ENCODE data around the gene ARHGEF7.

The ARHGEF7 gene

DNA sequence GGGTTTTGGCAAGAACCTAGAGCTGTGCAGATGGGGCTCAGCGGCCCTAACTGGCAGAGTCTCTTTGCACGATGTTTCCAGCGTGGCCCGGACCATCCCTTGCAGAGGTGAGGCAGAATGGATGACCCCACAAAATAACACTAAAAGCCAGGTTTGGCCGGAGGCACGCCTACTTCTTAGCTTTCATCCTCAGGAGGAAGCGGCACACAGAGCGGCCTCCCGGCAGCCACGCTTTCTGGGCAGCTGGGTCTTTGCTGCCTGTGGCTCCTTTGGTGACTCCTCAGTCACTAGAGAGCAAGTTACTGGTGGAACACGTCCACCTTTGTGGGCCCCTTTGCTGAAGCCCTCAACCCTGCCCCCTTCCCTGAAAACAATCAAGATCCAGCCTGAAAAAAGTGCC, 230.6 kb downstream of the ARHGEF7 start:
- TF ChIP-seq, protein P1, sequence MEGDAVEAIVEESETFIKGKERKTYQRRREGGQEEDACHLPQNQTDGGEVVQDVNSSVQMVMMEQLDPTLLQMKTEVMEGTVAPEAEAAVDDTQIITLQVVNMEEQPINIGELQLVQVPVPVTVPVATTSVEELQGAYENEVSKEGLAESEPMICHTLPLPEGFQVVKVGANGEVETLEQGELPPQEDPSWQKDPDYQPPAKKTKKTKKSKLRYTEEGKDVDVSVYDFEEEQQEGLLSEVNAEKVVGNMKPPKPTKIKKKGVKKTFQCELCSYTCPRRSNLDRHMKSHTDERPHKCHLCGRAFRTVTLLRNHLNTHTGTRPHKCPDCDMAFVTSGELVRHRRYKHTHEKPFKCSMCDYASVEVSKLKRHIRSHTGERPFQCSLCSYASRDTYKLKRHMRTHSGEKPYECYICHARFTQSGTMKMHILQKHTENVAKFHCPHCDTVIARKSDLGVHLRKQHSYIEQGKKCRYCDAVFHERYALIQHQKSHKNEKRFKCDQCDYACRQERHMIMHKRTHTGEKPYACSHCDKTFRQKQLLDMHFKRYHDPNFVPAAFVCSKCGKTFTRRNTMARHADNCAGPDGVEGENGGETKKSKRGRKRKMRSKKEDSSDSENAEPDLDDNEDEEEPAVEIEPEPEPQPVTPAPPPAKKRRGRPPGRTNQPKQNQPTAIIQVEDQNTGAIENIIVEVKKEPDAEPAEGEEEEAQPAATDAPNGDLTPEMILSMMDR (IDR thresholded peaks at IDR 0.05; ENCODE audit: low read length): no peak
- no peak for TF ChIP-seq EZH2 (IDR thresholded peaks at IDR 0.05; ENCODE audit: borderline replicate concordance, low read length)
- no peaks in the 10 kb centered on the region; the same call in 1 of the 2 replicates for H3K27me3 ChIP-seq (ENCODE audit: insufficient read depth, low read length)
- H3K36me3 ChIP-seq (ENCODE audit: insufficient read depth, low read length): no peaks in the 10 kb centered on the region; the same call in 1 of the 2 replicates
- no peaks in the 10 kb centered on the region for H3F3A ChIP-seq (ENCODE audit: insufficient read depth, low read length)
- H3K79me2 ChIP-seq (ENCODE audit: insufficient read depth, low read length): no peaks in the 10 kb centered on the region
- H2AFZ ChIP-seq (ENCODE audit: low read length): no peak overlapping the region
- H3K27ac ChIP-seq (ENCODE audit: low read depth, low read length, poor library complexity, severe bottlenecking): no peak overlapping the region
- no peak overlapping the region for H3K4me2 ChIP-seq (ENCODE audit: low read length)
- H3K4me3 ChIP-seq (ENCODE audit: low read depth, low read length, poor library complexity, severe bottlenecking): no peak overlapping the region
- no peak overlapping the region for H3K9ac ChIP-seq (ENCODE audit: low read length)
- no peaks in the 10 kb centered on the region for H4K20me1 ChIP-seq (ENCODE audit: insufficient read depth, low read length)
- no peaks in the 10 kb centered on the region; the same call in 1 of the 2 replicates for H3K9me3 ChIP-seq (ENCODE audit: low read length)
- no peaks in the 10 kb centered on the region for H3K4me1 ChIP-seq (ENCODE audit: insufficient read depth, low read length, severe bottlenecking)
- H3K9me2 ChIP-seq (ENCODE audit: low read depth, low read length): no peaks in the 10 kb centered on the region

DNA sequence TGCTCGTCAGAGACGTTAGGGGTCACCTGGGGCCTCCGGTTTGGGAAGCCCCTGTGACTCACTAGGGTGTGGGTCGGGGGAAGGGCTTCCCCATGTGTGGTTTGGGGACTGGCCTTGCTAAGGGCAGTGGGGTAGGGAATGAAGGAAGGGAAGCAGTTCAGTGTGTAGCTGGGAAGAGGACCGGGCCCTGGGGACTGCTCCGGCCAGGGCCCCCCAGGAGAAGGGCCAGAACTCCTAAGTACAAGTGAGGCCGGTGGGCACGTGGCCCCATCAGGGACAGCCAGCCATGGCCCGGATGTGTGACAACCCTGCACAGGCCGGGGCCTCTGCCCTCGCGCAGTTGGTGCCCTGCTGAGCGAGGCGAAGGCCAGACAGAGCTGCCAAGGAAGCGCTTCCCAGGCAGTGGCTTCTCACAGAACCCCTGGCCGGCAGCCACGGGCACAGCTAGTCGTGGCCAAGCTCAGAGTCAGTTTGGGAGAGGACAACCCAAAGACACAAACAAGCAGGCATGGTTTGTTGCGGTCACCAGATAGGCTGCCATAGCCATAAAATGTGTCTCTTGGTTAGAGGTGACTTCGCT, 231.1 kb downstream of the ARHGEF7 start:
- Histone ChIP-seq H3F3A (ENCODE audit: insufficient read depth, low read length) (no peaks in the 10 kb centered on the region), H3K4me2 (ENCODE audit: low read length) (no peak overlapping the region), H3K36me3 (ENCODE audit: insufficient read depth, low read length) (no peaks in the 10 kb centered on the region; the same call in 1 of the 2 replicates), H3K4me1 (ENCODE audit: insufficient read depth, low read length, severe bottlenecking) (no peaks in the 10 kb centered on the region), H3K79me2 (ENCODE audit: insufficient read depth, low read length) (no peaks in the 10 kb centered on the region), H4K20me1 (ENCODE audit: insufficient read depth, low read length) (no peaks in the 10 kb centered on the region), H3K9me3 (ENCODE audit: low read length) (no peaks in the 10 kb centered on the region; the same call in 1 of the 2 replicates), H3K9me2 (ENCODE audit: low read depth, low read length) (no peaks in the 10 kb centered on the region), H3K27ac (ENCODE audit: low read depth, low read length, poor library complexity, severe bottlenecking) (no peak overlapping the region), H2AFZ (ENCODE audit: low read length) (no peak overlapping the region), H3K9ac (ENCODE audit: low read length) (no peak overlapping the region), H3K4me3 (ENCODE audit: low read depth, low read length, poor library complexity, severe bottlenecking) (no peak overlapping the region), H3K27me3 (ENCODE audit: insufficient read depth, low read length) (no peaks in the 10 kb centered on the region; the same call in 1 of the 2 replicates)
- no peak for TF ChIP-seq EZH2 (IDR thresholded peaks at IDR 0.05; ENCODE audit: borderline replicate concordance, low read length)
- TF ChIP-seq, protein P1 (IDR thresholded peaks at IDR 0.05; ENCODE audit: low read length): no peak

DNA sequence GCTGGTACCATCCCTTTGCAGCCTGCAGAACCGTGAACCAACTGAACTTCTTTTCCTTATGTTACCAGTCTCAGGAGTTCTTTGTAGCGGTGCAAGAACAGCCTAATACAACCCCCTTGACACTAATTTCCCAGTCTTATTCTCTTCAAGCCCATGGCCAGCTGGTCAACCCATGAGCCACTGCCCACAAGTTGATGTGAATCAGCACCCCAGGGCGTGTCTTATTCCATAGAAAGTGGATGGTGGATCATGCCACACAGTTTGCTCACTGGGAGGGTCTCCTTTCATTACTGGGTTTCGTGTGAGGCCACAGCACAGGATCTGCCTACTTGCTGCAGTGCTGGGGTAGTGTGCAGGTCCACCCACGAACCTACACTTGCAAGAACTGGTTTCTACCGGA, 232.3 kb downstream of the ARHGEF7 start:
- H3K4me3 ChIP-seq (ENCODE audit: low read depth, low read length, poor library complexity, severe bottlenecking): no peak overlapping the region
- H3K36me3 ChIP-seq (ENCODE audit: insufficient read depth, low read length): no peaks in the 10 kb centered on the region
- H3K9me3 ChIP-seq (ENCODE audit: low read length): no peaks in the 10 kb centered on the region
- no peaks in the 10 kb centered on the region for H3K9me2 ChIP-seq (ENCODE audit: low read depth, low read length)
- no peaks in the 10 kb centered on the region for H3K79me2 ChIP-seq (ENCODE audit: insufficient read depth, low read length)
- H4K20me1 ChIP-seq (ENCODE audit: insufficient read depth, low read length): no peaks in the 10 kb centered on the region
- H3K4me1 ChIP-seq (ENCODE audit: insufficient read depth, low read length, severe bottlenecking): no peaks in the 10 kb centered on the region
- TF ChIP-seq, protein P1 (IDR thresholded peaks at IDR 0.05; ENCODE audit: low read length): no peak
- no peak for TF ChIP-seq EZH2 (IDR thresholded peaks at IDR 0.05; ENCODE audit: borderline replicate concordance, low read length)
- H3K27ac ChIP-seq (ENCODE audit: low read depth, low read length, poor library complexity, severe bottlenecking): no peak overlapping the region
- no peaks in the 10 kb centered on the region for H3F3A ChIP-seq (ENCODE audit: insufficient read depth, low read length)
- no peak overlapping the region for H3K9ac ChIP-seq (ENCODE audit: low read length)
- no peaks in the 10 kb centered on the region for H3K27me3 ChIP-seq (ENCODE audit: insufficient read depth, low read length)
- H2AFZ ChIP-seq (ENCODE audit: low read length): no peak overlapping the region
- no peak overlapping the region for H3K4me2 ChIP-seq (ENCODE audit: low read length)
